ENCODE results near the gene BBS1.

DNA sequence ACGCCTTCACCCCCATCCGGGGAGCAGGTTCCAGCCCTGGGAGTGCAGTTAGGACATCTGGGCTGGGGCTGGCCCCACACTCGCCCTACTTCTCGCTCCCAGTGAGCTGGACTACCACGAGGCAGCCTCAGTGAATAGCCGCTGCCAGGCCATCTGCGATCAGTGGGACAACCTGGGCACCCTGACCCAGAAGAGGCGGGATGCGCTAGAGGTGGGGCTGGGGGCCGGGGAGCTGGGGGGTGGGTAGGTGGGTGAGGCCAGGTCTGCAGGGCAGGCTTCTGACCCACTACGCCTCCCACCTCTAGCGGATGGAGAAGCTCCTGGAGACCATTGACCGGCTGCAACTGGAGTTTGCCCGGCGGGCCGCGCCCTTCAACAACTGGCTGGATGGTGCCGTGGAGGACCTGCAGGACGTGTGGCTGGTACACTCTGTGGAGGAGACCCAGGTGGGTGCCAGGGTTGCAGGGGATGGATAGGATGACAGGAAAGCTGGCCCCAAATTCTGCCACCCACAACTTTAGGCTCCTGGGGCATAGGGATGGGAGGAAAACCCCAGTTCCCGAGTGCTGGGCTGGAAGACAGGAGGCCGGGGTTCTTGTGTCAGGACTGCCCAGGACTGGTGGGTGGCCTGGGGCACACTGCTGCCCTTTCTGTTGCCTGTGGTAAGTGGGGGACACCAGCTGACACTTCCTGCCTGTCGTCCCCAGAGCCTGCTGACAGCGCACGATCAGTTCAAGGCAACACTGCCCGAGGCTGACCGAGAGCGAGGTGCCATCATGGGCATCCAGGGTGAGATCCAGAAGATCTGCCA lies 49.6 kb downstream of the BBS1 start:
- TF ChIP-seq, protein P1, sequence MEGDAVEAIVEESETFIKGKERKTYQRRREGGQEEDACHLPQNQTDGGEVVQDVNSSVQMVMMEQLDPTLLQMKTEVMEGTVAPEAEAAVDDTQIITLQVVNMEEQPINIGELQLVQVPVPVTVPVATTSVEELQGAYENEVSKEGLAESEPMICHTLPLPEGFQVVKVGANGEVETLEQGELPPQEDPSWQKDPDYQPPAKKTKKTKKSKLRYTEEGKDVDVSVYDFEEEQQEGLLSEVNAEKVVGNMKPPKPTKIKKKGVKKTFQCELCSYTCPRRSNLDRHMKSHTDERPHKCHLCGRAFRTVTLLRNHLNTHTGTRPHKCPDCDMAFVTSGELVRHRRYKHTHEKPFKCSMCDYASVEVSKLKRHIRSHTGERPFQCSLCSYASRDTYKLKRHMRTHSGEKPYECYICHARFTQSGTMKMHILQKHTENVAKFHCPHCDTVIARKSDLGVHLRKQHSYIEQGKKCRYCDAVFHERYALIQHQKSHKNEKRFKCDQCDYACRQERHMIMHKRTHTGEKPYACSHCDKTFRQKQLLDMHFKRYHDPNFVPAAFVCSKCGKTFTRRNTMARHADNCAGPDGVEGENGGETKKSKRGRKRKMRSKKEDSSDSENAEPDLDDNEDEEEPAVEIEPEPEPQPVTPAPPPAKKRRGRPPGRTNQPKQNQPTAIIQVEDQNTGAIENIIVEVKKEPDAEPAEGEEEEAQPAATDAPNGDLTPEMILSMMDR (IDR thresholded peaks at IDR 0.05; ENCODE audit: low read depth, low read length, poor library complexity, severe bottlenecking) = no peak
- no peak for TF ChIP-seq EZH2phosphoT487 (IDR thresholded peaks at IDR 0.05; ENCODE audit: borderline replicate concordance, low read length)
